NCI-H2029 (cell line): ENCODE measurements around the gene NUP155.
"Not testable (repeated sequence)": the region's sequence is repeated elsewhere in the genome, so short reads cannot be mapped to it uniquely, and the experiment has no call there.

ENCODE experiments used
- DNase-seq: peaks from one replicate; lab custom pipeline; 2025; lab: John Stamatoyannopoulos, UW

NUP155 gene

GRCh38 chr5:37370864-37371726 is at the start of gene NUP155:
NUP155 (minus strand) TSS chr5:37371106; CDS start chr5:37370977, 129 bp downstream.
- peak; percentile 90 for DNase-seq

DNA sequence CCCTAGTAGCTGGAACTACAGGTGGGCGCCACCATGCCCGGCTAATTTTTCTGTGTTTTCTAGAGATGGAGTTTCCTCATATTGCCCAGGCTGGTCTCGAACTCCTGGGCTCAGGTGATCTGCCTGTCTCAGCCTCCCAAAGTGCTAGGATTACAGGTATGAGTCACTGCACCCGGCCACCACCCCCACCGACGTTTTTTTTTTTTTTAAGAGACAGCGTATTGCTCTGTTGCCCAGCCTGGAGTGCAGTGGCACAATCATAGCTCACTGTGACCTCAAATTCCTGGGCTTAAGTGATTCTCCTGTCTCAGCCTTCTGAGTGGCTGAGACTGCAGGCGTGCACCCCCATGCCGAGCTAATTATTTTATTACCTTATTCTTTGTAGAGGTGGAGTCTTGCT is 46.4 kb upstream of the NUP155 start:
- no peak for DNase-seq

DNA sequence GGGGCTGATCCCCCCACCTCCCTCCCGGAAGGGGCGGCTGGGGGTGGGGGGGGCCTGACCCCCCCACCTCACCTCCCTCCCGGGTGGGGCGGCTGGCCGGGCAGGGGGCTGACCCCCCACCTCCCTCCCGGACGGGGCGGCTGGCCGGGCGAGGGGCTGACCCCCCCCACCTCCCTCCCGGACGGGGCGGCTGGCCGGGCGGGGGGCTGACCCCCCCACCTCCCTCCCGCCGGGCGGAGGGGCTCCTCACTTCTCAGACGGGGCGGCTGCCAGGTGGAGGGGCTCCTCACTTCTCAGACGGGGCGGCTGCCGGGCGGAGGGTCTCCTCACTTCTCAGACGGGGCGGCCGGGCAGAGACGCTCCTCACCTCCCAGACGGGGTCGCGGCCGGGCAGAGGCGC is 44.5 kb upstream of the NUP155 start:
- not testable (repeated sequence) for DNase-seq

GRCh38 chr5:37412515-37412914 is 41.6 kb upstream of the NUP155 start:
- no peak for DNase-seq

DNA sequence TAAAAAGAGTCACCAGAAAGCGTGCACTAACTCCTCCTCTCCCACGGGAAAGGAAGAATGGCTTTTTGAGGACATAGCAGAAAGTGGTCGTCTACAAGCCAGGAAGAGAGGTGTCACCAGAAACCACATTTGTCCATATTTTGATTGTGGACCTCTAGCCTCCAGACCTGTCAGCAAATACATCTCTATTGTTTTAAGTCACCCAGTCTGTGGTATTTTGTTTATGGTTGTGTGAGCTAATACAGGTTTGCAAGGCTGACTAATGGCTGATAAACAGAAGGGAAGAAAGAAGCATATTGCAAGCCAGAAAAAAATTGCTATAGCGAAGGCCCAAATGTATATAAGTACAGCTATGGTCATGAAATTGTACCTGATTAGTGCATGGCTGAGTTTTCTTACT is 29.6 kb upstream of the NUP155 start:
- no peak for DNase-seq

DNA sequence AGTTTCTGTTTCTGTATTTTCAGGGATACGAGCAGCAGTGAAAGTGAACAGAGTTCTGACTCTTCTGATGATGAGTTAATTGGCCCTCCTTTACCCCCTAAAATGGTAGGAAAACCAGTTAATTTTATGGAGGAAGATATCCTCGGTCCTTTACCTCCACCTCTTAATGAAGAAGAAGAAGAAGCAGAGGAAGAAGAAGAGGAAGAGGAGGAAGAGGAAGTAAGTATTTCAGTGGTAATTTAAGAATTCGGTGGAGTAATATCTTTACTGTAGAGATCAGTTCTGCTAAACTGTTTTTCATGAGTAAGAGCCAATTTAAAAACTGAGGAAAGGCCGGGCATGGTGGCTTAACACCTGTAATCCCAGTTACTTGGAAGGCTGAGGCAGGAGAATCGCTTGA is 25.4 kb upstream of the NUP155 start:
- no peak for DNase-seq

GRCh38 chr5:37391591-37391990 is 20.7 kb upstream of the NUP155 start:
- no peak for DNase-seq

DNA sequence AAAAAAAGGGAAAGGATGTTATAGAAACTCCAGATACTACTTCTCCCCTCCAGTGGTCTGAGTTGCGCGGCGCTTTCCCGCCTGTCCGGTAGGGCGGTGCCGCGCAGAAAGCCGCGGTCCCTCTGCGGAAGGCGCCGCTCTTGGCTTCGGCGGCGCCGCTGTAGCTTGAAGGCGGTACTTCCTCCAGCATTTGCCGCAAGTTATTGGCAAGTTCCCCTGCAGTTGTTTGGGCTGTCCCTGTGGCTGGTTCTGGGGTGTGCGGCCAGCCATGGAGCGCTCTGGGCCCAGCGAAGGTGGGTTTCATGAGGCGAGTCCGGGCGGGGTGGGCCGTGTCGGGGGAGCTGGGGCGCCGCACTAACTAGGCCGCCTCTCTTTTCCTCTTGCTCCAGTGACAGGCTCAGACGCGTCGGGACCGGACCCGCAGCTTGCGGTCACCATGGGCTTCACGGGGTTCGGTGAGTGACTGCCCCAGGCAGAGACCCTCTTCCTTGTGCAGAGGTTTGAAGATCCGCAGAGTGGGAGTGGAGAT is 8.3 kb upstream of the NUP155 start, which contains the start of gene WDR70:
Gene WDR70 (plus strand): TSS at position 219 of the 529 bp plus-strand sequence. CDS start 50 bp downstream, at position 269.
- peak; percentile 81 for DNase-seq

GRCh38 chr5:37378066-37378465 is 7.2 kb upstream of the NUP155 start:
- not testable (repeated sequence) for DNase-seq

DNA sequence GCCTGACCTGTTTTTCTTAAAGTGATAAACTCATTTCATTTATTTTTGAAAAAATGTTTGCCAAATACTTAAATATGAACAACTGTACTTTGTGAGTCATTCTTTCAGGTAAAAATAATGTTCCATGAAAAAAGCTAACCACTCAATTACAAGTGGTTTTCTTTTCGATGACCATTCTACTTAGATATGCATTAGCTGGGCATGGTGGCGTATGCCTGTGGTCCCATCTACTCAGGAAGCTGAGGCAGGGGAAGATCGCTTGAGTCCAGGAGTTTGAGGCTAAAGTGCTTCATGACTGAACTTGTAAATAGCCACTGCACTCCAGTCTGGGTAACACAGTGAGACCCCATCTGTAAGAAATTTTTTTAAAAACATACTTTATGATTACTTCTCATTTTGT is 4.2 kb upstream of the NUP155 start:
- no peak for DNase-seq

DNA sequence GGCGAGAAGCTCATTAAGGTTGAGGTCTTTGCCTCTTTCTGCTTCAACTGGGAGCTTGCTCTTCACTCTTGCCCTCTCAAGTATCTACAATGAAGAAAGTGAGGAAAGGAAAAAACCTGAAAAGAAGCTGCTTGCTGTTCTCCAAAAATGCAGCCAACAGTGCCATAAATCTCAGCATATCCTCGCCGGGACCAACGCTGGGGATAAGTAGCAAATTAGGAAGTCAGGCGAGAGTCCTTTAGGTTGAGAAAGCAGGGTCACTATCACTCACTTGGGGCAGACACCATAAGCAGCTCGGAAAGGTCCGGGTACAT is 399 bp downstream of the NUP155 start:
- DNase-seq, result no peak

GRCh38 chr5:37355161-37355560 is 15.7 kb downstream of the NUP155 start:
- no peak for DNase-seq

DNA sequence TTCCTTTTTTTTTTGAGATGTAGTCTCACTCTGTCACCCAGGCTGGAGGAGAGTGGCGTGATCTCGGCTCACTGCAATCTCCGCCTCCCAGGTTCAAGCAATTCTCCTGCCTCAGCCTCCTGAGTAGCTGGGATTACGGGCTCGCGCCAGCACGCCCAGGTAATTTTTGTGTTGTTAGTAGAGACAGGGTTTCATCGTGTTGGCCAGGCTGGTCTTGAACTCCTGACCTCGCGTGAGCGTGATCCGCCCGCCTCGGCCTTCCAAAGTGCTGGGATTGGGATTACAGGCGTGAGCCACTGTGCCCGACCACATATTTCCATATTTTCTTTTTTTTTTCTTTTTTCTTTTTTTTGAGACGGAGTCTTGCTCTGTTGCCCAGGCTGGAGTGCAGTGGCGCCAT is 28.2 kb downstream of the NUP155 start:
- not testable (repeated sequence) for DNase-seq

- not testable (repeated sequence) for DNase-seq
These were observed 36.2 kb downstream of the NUP155 start for GRCh38 chr5:37334754-37335153.

DNA sequence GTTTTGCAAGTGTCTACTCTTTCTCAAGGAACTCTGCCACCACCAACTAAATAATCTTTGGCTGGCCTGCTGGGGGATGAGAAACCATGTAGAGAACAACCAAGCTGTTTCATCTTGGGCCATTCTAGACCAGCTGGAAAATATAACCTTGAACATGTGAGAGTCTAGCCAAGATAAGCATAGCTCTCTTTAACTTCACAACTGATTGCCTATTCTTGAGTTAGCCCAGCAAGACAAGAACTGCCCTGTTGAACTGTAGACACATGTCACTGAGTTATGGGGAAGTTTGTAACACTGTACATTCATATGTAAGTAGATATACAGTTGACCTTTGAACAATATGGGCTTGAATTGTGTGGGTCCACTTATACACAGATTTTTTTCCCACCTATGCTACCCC is 44.4 kb downstream of the NUP155 start:
- DNase-seq, result no peak

DNA sequence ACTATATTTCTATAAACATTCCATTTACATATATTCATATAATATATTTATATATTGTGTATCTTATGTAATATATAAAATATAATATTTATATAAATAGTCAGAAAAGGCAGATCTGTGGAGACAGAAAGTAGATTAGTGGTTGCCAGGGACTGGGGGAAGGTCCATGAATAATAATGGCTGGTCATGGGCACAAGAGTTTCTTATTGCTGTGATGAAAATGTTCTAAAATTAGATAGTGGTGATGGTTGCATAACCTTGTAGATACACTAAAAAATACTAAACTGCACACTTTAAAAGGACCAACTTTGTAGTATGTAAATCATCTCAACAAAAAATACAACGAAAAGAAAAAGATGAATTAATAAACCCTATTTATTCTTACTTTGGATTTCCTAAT is 47.3 kb downstream of the NUP155 start:
- no peak for DNase-seq

DNA sequence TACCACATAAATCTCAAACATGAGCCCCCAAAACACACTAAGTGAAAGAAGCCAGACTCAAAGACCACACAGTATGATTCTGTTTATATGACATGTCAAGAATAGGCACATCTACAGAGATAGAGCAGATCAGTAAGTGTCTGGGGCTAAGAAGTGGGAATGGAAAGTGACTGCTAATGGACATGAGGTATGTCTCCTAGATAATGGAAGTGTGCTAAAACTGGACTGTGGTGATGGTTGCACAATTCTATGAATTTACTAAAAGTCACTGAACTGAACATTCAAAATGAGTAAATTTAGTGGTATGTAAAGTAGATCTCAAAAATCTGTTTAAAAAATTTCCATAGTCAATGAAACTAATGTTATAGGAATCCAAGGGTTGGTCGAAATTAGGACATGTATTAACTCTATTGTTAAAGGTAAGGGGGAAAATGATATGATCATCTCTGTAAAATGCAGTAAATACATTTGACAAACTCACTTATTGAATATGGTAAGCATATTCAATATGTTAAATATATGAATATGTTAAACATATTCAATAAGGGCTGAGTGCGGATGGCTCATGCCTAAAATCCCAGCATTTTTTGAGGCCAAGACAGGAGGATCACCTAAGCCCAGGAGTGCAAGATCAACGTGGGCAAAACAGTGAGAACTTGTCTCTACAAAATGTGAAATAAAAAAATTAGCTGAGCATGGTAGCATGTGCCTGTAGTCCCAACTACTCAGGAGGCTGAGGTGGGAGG is 51.7 kb downstream of the NUP155 start:
- DNase-seq, result no peak

DNA sequence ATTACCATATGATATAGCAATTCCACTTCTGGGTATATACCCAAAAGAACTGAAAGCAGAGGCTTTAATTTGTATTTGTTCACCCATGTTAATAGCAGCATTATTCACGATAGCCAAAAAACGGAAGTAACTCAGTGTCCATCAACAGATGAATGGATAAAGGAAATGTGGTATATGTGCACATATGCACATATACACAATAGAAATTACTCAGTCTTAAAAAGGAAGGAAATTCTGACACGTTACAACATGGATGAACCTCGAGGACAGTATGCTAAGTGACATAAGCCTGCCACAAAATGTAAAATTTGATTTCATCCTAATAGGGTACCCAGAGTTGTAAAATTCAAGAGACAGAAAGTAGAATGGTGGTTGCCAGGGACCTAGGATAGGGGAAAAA is 54.9 kb downstream of the NUP155 start:
- DNase-seq, result no peak

DNA sequence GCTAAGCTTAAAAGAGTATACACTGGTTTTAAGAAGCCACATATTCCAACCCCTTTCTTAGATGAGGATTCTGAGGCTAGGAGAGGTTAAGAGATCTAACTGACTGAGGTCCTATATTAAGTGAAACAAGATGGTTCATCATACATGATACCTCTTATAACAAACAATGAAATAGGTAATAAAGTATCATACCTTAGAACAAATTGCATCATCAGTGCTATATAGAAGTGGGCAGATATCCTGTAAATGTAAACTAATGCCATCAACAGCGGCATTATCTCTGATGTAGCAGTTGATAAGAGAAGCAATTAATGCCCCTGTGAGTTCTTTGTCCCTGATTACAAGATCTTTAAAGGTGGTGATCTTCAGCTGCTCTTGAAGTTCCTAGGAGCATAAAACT is 60.5 kb downstream of the NUP155 start:
- DNase-seq, result no peak

- DNase-seq, result no peak
These were observed 62.1 kb downstream of the NUP155 start for GRCh38 chr5:37308793-37309192.

- DNase-seq, result no peak
These were observed 66.0 kb downstream of the NUP155 start for GRCh38 chr5:37304888-37305287.

- not testable (repeated sequence) for DNase-seq
These were observed 74.6 kb downstream of the NUP155 start for GRCh38 chr5:37296313-37296712.

GRCh38 chr5:37283214-37283820 is 87.6 kb downstream of the NUP155 start:
- DNase-seq, result no peak
